BE2C (cell line): ENCODE results near the gene PIK3C2G.

Source experiments
- DNase-seq: peaks from one replicate; pipeline ENCODE4 v3.0.0-alpha.2; 2020
- H3K27me3 ChIP-seq: fragments of 250-450 bp; sonication (Bioruptor Pico); 2 replicates; pipeline ENCODE4 v1.5.1; 2020; ENCODE audit warnings: mild to moderate bottlenecking
- H3K36me3 ChIP-seq: fragments of 250-450 bp; sonication (Bioruptor Pico); 2 replicates; pipeline ENCODE4 v1.5.1; 2020; ENCODE audit warnings: mild to moderate bottlenecking
- H3K4me1 ChIP-seq: fragments of 250-450 bp; sonication (Bioruptor Pico); 2 replicates; pipeline ENCODE4 v1.5.1; 2020
- H3K4me3 ChIP-seq: 2 replicates; pipeline ENCODE4 v1.5.1; 2011; ENCODE audit warnings: low read depth, low read length
- H3K9me3 ChIP-seq: fragments of 250-450 bp; sonication (Bioruptor Pico); 2 replicates; pipeline ENCODE4 v1.5.1; 2020
- TF ChIP-seq, protein P1 (sequence below): IDR thresholded peaks from 2 replicates; pipeline ENCODE4 v1.5.1; 2012; ENCODE audit warnings: mild to moderate bottlenecking, low read depth, low read length

PIK3C2G gene

DNA sequence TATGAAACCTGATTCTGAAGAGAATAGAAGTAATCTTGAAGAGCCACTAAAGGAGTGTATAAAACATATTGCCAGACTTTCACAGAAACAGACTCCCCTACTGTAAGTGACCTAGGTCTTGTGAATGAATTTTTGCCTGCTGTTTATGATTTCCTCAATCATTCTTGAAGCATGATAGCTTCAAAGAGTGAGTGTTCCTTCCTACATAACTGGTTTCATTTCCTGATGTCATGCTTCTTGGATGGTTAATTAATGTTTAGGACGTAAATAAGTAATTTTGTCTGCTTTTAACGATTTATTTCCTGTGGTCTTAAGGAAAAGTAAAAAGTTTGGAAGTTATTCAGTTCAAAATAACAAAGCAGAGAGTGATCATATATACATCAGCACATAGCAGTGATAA lies 129.8 kb downstream of the PIK3C2G start:
- H3K9me3 ChIP-seq = no peaks in the 10 kb centered on the region
- TF ChIP-seq, protein P1, sequence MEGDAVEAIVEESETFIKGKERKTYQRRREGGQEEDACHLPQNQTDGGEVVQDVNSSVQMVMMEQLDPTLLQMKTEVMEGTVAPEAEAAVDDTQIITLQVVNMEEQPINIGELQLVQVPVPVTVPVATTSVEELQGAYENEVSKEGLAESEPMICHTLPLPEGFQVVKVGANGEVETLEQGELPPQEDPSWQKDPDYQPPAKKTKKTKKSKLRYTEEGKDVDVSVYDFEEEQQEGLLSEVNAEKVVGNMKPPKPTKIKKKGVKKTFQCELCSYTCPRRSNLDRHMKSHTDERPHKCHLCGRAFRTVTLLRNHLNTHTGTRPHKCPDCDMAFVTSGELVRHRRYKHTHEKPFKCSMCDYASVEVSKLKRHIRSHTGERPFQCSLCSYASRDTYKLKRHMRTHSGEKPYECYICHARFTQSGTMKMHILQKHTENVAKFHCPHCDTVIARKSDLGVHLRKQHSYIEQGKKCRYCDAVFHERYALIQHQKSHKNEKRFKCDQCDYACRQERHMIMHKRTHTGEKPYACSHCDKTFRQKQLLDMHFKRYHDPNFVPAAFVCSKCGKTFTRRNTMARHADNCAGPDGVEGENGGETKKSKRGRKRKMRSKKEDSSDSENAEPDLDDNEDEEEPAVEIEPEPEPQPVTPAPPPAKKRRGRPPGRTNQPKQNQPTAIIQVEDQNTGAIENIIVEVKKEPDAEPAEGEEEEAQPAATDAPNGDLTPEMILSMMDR = no peak
- H3K4me3 ChIP-seq = no peak overlapping the region
- H3K4me1 ChIP-seq = no peaks in the 10 kb centered on the region
- no peaks in the 10 kb centered on the region for H3K36me3 ChIP-seq
- no peak for DNase-seq
- H3K27me3 ChIP-seq = no peaks in the 10 kb centered on the region

DNA sequence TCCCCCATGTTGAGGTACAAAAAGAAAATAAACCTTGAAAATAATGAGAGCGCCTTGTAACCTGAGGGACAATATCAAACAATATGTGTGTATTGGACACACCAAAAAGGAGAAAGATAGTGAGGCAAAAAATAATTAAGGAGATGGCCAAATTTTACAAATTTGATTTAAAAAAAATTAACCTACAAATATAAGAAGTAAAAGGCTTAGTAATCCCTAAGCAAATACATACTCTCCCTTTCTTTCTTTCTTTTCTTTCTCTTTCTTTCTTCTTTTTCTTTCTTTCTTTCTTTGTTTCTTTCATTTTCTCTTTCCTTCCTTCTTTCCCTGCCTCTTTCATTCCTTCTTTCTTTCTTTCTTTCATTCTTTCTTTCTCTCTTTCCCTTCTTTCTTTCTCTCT lies 133.4 kb downstream of the PIK3C2G start:
- Histone ChIP-seq H3K27me3 (no peaks in the 10 kb centered on the region), H3K9me3 (no peaks in the 10 kb centered on the region), H3K4me1 (no peaks in the 10 kb centered on the region), H3K36me3 (no peaks in the 10 kb centered on the region), H3K4me3 (no peak overlapping the region)
- no peak for DNase-seq
- TF ChIP-seq, protein P1 = no peak

DNA sequence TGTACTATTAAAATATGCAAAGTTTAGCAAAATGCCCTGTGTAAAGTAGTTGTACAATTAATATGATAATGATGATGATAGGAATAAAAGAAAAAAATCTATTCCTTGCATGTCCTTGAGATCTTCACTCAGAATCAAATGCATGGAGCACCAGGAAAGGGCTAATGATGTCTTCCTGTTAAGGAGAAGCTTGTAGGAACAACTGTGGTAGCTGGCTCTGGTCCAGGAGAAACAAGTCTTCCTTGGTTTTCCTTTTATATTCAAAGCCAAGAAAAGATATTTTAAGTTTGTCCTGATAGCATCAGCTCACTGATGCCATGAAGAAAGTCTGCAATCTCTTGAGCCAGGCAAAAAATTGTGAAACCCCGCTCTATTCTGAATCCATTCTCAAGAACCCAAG lies 138.9 kb downstream of the PIK3C2G start:
- TF ChIP-seq, protein P1 = no peak
- Histone ChIP-seq H3K9me3 (no peaks in the 10 kb centered on the region), H3K27me3 (no peaks in the 10 kb centered on the region; the same call in 1 of the 2 replicates), H3K4me1 (no peaks in the 10 kb centered on the region), H3K4me3 (no peak overlapping the region), H3K36me3 (no peaks in the 10 kb centered on the region)
- no peak for DNase-seq

DNA sequence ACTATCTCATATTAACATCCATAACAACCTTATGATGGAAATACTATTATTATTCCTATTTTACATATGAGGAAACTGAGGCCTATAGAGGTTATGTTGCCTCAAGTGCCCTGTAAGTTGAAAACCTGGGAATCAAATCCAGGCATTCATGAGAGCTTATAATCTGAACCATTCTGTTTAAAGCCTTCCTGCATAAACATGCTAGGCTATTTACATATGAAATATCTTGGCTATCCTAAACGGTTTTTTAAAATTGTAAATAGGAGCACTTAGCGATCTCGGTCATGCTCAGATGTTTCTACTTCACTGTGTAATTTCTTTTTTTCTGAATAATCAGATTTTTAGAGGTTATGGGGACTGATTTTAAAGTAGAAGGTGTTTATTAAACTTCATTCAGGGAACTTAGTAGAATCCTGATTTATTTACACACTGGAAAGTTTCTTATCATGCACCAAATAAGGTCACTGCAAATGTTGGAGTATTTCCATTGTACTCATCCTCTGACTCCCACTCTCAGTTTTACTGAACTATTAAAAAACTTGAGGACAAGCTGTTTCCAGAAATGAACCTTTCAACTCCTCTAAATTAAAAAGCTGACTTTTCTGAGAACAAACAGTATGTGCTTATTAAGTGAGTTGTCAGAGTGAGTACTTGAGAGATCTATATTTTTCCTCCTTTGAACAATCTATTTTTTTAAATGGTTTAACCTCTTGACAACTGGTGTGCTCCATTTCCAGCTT lies 141.7 kb downstream of the PIK3C2G start:
- Histone ChIP-seq H3K27me3 (no peaks in the 10 kb centered on the region; the same call in 1 of the 2 replicates), H3K9me3 (no peaks in the 10 kb centered on the region), H3K36me3 (no peaks in the 10 kb centered on the region), H3K4me1 (no peaks in the 10 kb centered on the region), H3K4me3 (no peak overlapping the region)
- TF ChIP-seq, protein P1 = no peak
- no peak for DNase-seq

DNA sequence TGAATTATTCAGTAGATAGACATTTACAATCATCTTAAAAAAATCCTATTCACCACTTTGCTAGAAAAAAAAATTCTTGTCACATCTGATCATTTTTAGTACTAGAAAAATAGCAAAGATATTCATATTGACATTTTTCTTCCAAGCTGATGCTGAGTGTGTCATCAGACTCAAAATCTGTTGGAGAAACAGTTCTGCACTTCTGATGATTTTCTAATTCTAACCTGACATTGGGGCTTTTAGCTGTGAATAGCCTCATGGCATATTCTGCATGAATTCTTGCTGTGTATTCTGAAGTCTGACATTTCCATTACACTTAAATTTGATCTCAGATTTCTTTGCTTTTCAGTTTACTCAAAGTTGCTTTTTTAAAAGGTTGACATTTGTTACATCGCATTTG lies 150.1 kb downstream of the PIK3C2G start:
- H3K9me3 ChIP-seq = no peaks in the 10 kb centered on the region
- H3K36me3 ChIP-seq = no peaks in the 10 kb centered on the region
- TF ChIP-seq, protein P1 = no peak

DNA sequence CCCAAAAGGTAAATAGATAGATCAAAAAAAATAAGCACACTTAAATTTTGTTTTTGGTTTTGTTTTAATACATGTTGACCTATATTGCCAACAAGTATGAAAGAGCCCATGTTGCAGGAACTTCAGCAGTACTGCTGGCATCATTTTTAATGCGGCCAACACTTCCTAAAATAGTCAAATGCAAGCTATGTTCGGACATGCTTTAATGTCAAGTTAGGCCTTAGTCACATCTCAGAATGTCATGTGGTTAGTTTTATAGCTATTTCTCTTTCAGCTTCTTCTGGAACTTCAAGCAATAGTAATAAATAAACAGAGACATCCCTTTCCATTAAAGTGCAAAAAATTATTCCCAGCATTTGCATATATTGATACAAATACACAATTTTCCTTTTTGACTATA lies 153.4 kb downstream of the PIK3C2G start:
- no peak for DNase-seq
- Histone ChIP-seq H3K36me3 (no peaks in the 10 kb centered on the region), H3K9me3 (no peaks in the 10 kb centered on the region), H3K27me3 (no peaks in the 10 kb centered on the region), H3K4me1 (no peaks in the 10 kb centered on the region), H3K4me3 (no peak overlapping the region)
- TF ChIP-seq, protein P1 = no peak

More for the DNA sequence above, 150.1 kb downstream of the PIK3C2G start:
- no peak for DNase-seq
- Histone ChIP-seq H3K27me3 (no peaks in the 10 kb centered on the region), H3K4me1 (no peaks in the 10 kb centered on the region), H3K4me3 (no peak overlapping the region)
